Measurements from ENCODE around the gene TNF. TPM values are rescaled to one million over a fixed set of nuclear protein-coding genes. Genes with fewer than 3 reads are reported as not detected.

TNF gene
- total RNA-seq, 1 donor from 2014 or later, result not detected

DNA sequence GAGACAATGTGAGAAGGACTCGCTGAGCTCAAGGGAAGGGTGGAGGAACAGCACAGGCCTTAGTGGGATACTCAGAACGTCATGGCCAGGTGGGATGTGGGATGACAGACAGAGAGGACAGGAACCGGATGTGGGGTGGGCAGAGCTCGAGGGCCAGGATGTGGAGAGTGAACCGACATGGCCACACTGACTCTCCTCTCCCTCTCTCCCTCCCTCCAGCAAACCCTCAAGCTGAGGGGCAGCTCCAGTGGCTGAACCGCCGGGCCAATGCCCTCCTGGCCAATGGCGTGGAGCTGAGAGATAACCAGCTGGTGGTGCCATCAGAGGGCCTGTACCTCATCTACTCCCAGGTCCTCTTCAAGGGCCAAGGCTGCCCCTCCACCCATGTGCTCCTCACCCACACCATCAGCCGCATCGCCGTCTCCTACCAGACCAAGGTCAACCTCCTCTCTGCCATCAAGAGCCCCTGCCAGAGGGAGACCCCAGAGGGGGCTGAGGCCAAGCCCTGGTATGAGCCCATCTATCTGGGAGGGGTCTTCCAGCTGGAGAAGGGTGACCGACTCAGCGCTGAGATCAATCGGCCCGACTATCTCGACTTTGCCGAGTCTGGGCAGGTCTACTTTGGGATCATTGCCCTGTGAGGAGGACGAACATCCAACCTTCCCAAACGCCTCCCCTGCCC lies 1.7 kb downstream of the TNF start:
- no peak for DNase-seq (ENCODE audit: extremely low spot score in 2 of 2)
- no peak overlapping the region for H3K4me3 ChIP-seq
- H3K27ac ChIP-seq, result no peak overlapping the region
- intact Hi-C loops (cut with DNase I), result no loop called here
- no peaks in the 10 kb centered on the region for H3K9me3 ChIP-seq
- peaks cover 15% of the 10 kb centered on the region for H3K4me1 ChIP-seq
- no peaks in the 10 kb centered on the region for H3K36me3 ChIP-seq
- H3K27me3 ChIP-seq, result no peaks in the 10 kb centered on the region
- TF ChIP-seq POLR2AphosphoS5 (IDR thresholded peaks at IDR 0.05; ENCODE audit: insufficient read depth in 1 of 2, low read depth in 1 of 2) (no peak), POLR2A (IDR thresholded peaks at IDR 0.05) (no peak)
- TF ChIP-seq, protein P1, sequence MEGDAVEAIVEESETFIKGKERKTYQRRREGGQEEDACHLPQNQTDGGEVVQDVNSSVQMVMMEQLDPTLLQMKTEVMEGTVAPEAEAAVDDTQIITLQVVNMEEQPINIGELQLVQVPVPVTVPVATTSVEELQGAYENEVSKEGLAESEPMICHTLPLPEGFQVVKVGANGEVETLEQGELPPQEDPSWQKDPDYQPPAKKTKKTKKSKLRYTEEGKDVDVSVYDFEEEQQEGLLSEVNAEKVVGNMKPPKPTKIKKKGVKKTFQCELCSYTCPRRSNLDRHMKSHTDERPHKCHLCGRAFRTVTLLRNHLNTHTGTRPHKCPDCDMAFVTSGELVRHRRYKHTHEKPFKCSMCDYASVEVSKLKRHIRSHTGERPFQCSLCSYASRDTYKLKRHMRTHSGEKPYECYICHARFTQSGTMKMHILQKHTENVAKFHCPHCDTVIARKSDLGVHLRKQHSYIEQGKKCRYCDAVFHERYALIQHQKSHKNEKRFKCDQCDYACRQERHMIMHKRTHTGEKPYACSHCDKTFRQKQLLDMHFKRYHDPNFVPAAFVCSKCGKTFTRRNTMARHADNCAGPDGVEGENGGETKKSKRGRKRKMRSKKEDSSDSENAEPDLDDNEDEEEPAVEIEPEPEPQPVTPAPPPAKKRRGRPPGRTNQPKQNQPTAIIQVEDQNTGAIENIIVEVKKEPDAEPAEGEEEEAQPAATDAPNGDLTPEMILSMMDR (IDR thresholded peaks at IDR 0.05), result no peak

DNA sequence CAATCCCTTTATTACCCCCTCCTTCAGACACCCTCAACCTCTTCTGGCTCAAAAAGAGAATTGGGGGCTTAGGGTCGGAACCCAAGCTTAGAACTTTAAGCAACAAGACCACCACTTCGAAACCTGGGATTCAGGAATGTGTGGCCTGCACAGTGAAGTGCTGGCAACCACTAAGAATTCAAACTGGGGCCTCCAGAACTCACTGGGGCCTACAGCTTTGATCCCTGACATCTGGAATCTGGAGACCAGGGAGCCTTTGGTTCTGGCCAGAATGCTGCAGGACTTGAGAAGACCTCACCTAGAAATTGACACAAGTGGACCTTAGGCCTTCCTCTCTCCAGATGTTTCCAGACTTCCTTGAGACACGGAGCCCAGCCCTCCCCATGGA lies 2.2 kb downstream of the TNF start:
- H3K27me3 ChIP-seq, result no peaks in the 10 kb centered on the region
- TF ChIP-seq POLR2AphosphoS5 (IDR thresholded peaks at IDR 0.05; ENCODE audit: insufficient read depth in 1 of 2, low read depth in 1 of 2) (no peak), POLR2A (IDR thresholded peaks at IDR 0.05) (no peak)
- TF ChIP-seq, protein P1 (IDR thresholded peaks at IDR 0.05), result no peak
- no peak overlapping the region for H3K4me3 ChIP-seq
- H3K9me3 ChIP-seq, result no peaks in the 10 kb centered on the region
- H3K4me1 ChIP-seq, result peaks cover 20% of the 10 kb centered on the region
- intact Hi-C loops (cut with DNase I), result no loop called here
- DNase-seq (ENCODE audit: extremely low spot score in 2 of 2), result no peak
- no peak overlapping the region for H3K27ac ChIP-seq
- no peaks in the 10 kb centered on the region for H3K36me3 ChIP-seq

DNA sequence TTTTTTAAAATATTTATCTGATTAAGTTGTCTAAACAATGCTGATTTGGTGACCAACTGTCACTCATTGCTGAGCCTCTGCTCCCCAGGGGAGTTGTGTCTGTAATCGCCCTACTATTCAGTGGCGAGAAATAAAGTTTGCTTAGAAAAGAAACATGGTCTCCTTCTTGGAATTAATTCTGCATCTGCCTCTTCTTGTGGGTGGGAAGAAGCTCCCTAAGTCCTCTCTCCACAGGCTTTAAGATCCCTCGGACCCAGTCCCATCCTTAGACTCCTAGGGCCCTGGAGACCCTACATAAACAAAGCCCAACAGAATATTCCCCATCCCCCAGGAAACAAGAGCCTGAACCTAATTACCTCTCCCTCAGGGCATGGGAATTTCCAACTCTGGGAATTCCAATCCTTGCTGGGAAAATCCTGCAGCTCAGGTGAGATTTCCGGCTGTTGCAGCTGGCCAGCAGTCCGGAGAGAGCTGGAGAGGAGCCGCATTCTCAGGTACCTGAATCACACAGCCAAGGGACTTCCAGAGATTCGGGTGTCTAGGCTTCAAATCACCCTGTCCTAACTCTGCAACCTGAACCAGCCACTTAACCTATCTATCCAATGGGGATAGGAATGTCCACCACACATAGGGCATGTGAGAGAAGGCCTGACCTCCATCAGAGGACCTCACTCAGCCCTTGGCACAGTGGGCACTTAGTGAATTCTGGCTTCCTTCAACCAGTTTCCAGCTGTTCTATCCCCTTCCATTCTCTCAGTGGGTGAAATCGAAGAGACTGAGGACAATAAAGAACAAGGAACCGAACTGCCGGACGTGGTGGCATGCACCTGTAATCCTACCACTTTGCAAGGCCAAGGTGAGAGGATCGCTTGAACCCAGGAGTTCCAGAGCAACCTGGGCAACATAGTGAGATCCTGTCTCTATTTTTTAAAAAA lies 3.1 kb downstream of the TNF start:
- DNase-seq (ENCODE audit: extremely low spot score in 2 of 2), result no peak
- TF ChIP-seq, protein P1 (IDR thresholded peaks at IDR 0.05), result no peak
- TF ChIP-seq POLR2A (IDR thresholded peaks at IDR 0.05) (no peak), POLR2AphosphoS5 (IDR thresholded peaks at IDR 0.05; ENCODE audit: insufficient read depth in 1 of 2, low read depth in 1 of 2) (no peak)
- Histone ChIP-seq H3K27ac (no peak overlapping the region), H3K27me3 (no peaks in the 10 kb centered on the region), H3K4me3 (no peak overlapping the region), H3K36me3 (no peaks in the 10 kb centered on the region), H3K4me1 (peaks cover 25% of the 10 kb centered on the region), H3K9me3 (no peaks in the 10 kb centered on the region)
- intact Hi-C loops (cut with DNase I), result no loop called here

DNA sequence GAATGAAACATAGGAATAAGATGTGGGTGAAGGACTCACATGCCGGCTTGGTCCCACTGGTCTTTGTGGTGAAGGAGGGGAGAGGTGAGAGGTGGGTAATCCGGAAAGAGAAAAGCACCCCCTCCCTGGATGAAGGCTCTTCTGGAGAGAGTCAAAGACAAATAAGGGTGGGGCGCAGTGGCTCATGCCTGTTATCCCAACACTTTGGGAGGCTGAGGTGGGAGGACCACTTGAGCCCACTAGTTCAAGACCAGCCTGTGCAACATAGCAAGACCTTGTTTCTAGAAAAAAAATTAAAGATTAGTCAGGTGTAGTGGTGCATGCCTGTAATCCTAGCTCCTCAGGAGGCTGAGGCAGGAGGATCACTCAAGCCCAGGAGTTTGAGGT lies 3.7 kb downstream of the TNF start:
- H3K27ac ChIP-seq, result no peak overlapping the region
- no peaks in the 10 kb centered on the region for H3K27me3 ChIP-seq
- no peaks in the 10 kb centered on the region for H3K36me3 ChIP-seq
- TF ChIP-seq, protein P1 (IDR thresholded peaks at IDR 0.05), result no peak
- no peak for TF ChIP-seq POLR2AphosphoS5 (IDR thresholded peaks at IDR 0.05; ENCODE audit: insufficient read depth in 1 of 2, low read depth in 1 of 2)
- no peak for TF ChIP-seq POLR2A (IDR thresholded peaks at IDR 0.05)
- no peak overlapping the region for H3K4me3 ChIP-seq
- H3K4me1 ChIP-seq, result peaks cover 25% of the 10 kb centered on the region
- no peaks in the 10 kb centered on the region for H3K9me3 ChIP-seq
- intact Hi-C loops (cut with DNase I), result no loop called here
- DNase-seq (ENCODE audit: extremely low spot score in 2 of 2), result no peak
